HG02610 (cell line): ENCODE data around the gene RTN4RL1.

Source experiments
- ATAC-seq: cut with Tn5 transposase; IDR thresholded peaks from one replicate; pipeline ENCODE4 v1.9.1; 2021; ENCODE audit warnings: mild to moderate bottlenecking, moderate library complexity; ENCODE audit not compliant: unreplicated experiment

The RTN4RL1 gene

GRCh38 chr17:1979182-1979985 lies 45.8 kb downstream of the RTN4RL1 start:
- ATAC-seq, result no peak

- ATAC-seq, result no peak
Measured at GRCh38 chr17:1978396-1978949, 46.7 kb downstream of the RTN4RL1 start.

GRCh38 chr17:1977583-1978395 lies 47.3 kb downstream of the RTN4RL1 start:
- ATAC-seq, result no peak

- ATAC-seq, result no peak
Measured at GRCh38 chr17:1976683-1977064, 48.5 kb downstream of the RTN4RL1 start.

GRCh38 chr17:1976000-1976682 lies 49.0 kb downstream of the RTN4RL1 start:
- no peak for ATAC-seq

- no peak for ATAC-seq
Measured at GRCh38 chr17:1975573-1975972, 49.6 kb downstream of the RTN4RL1 start.

GRCh38 chr17:1972487-1973160 lies 52.5 kb downstream of the RTN4RL1 start:
- ATAC-seq, result no peak

- no peak for ATAC-seq
Measured at GRCh38 chr17:1970843-1971384, 54.2 kb downstream of the RTN4RL1 start.

GRCh38 chr17:1969712-1970111 lies 55.4 kb downstream of the RTN4RL1 start:
- ATAC-seq, result no peak

GRCh38 chr17:1967213-1967612 lies 57.9 kb downstream of the RTN4RL1 start:
- ATAC-seq, result no peak

- no peak for ATAC-seq
Measured at GRCh38 chr17:1966274-1967086, 58.7 kb downstream of the RTN4RL1 start.

- ATAC-seq, result no peak
Measured at GRCh38 chr17:1965556-1966273, 59.4 kb downstream of the RTN4RL1 start.

GRCh38 chr17:1963250-1963649 lies 61.9 kb downstream of the RTN4RL1 start:
- no peak for ATAC-seq

- ATAC-seq, result no peak
Measured at GRCh38 chr17:1961189-1961588, 63.9 kb downstream of the RTN4RL1 start.

- no peak for ATAC-seq
Measured at GRCh38 chr17:1960545-1960912, 64.6 kb downstream of the RTN4RL1 start.

- ATAC-seq, result no peak
Measured at GRCh38 chr17:1959871-1960544, 65.1 kb downstream of the RTN4RL1 start.

GRCh38 chr17:1958134-1958881 lies 66.8 kb downstream of the RTN4RL1 start:
- ATAC-seq, result no peak

- no peak for ATAC-seq
Measured at GRCh38 chr17:1957037-1957436, 68.1 kb downstream of the RTN4RL1 start.
